ENCODE results near the gene VPS8. TPM values are rescaled to one million over a fixed set of nuclear protein-coding genes. Genes with fewer than 3 reads are reported as not detected.

VPS8 gene
- total RNA-seq, 3 donors from 2014 or later = 13.2 to 18.4 (median 17.6) TPM

- Mint-ChIP-seq H3K36me3 (ENCODE audit: insufficient read depth) (peaks cover 23% of the 10 kb centered on the region), H3K4me1 (ENCODE audit: low read depth) (no peaks in the 10 kb centered on the region), H3K27me3 (ENCODE audit: low read depth) (no peaks in the 10 kb centered on the region), H3K4me3 (no peak overlapping the region), H3K9me3 (peaks cover 59% of the 10 kb centered on the region)
- ATAC-seq = no peak
- no peak for DNase-seq
Measured at GRCh38 chr3:185057829-185058228, 245.9 kb downstream of the VPS8 start.

DNA sequence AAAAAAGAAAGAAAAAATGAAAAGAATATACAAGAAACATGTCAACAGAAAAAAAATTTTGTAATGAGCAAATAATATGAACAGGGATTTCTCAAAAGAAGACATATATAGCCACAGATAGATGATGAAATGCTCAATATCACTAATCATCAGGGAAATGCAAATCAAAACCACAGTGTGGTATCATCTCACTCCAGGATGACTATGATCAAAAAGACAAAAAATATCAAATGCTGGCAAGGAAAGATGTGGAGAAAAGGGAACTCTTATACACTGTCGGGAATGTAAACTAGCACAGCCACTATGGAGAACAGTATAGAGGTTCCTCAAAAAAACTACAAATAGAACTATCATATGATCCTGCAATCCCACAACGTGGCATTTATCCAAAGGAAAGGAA lies 246.8 kb downstream of the VPS8 start:
- ATAC-seq (no peak), DNase-seq (no peak)
- no peaks in the 10 kb centered on the region for H3K27me3 Mint-ChIP-seq (ENCODE audit: low read depth)
- H3K36me3 Mint-ChIP-seq (ENCODE audit: insufficient read depth) = peaks cover 14% of the 10 kb centered on the region
- no peak overlapping the region for H3K4me3 Mint-ChIP-seq
- peaks cover 59% of the 10 kb centered on the region for H3K9me3 Mint-ChIP-seq
- no peaks in the 10 kb centered on the region for H3K4me1 Mint-ChIP-seq (ENCODE audit: low read depth)

- Mint-ChIP-seq H3K9me3 (peaks cover 51% of the 10 kb centered on the region), H3K4me3 (no peak overlapping the region), H3K4me1 (ENCODE audit: low read depth) (no peaks in the 10 kb centered on the region), H3K36me3 (ENCODE audit: insufficient read depth) (peaks cover 5% of the 10 kb centered on the region), H3K27me3 (ENCODE audit: low read depth) (no peaks in the 10 kb centered on the region)
- ATAC-seq = no peak
- DNase-seq = no peak
Measured at GRCh38 chr3:185059766-185060165, 247.8 kb downstream of the VPS8 start.

- ATAC-seq = no peak
- H3K9me3 Mint-ChIP-seq = peaks cover 45% of the 10 kb centered on the region
- no peak overlapping the region for H3K4me3 Mint-ChIP-seq
Measured at GRCh38 chr3:185060655-185061054, 248.7 kb downstream of the VPS8 start.

DNA sequence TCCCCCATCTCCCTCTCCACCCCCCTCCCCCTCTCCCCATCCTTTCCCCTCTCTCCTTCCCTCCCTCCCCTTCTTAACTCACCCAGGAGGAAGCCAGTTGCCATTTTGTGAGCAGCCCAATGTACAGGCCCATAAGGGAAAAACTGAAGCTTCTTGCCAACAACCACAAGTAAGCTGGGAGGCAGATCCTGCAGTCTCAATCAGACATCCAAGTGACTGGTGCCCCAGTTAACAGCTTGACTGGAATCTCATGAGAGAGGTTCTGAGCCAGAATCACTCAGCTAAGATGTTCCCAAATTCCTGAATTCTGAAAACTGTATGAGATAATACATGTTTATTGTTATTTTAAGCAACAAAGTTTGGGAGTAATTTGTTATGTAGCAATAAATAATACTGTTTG lies 250.2 kb downstream of the VPS8 start:
- H3K9me3 Mint-ChIP-seq = peaks cover 35% of the 10 kb centered on the region
- no peaks in the 10 kb centered on the region for H3K27me3 Mint-ChIP-seq (ENCODE audit: low read depth)
- no peaks in the 10 kb centered on the region for H3K4me1 Mint-ChIP-seq (ENCODE audit: low read depth)
- DNase-seq (no peak), ATAC-seq (no peak)
- H3K4me3 Mint-ChIP-seq = no peak overlapping the region
- H3K36me3 Mint-ChIP-seq (ENCODE audit: insufficient read depth) = no peaks in the 10 kb centered on the region

More at GRCh38 chr3:185060655-185061054, 248.7 kb downstream of the VPS8 start:
- no peaks in the 10 kb centered on the region for H3K4me1 Mint-ChIP-seq (ENCODE audit: low read depth)
- no peaks in the 10 kb centered on the region for H3K36me3 Mint-ChIP-seq (ENCODE audit: insufficient read depth)
- no peak for DNase-seq
- no peaks in the 10 kb centered on the region for H3K27me3 Mint-ChIP-seq (ENCODE audit: low read depth)

- no peak overlapping the region for H3K4me3 Mint-ChIP-seq
- ATAC-seq = no peak
- H3K36me3 Mint-ChIP-seq (ENCODE audit: insufficient read depth) = no peaks in the 10 kb centered on the region
- no peaks in the 10 kb centered on the region for H3K27me3 Mint-ChIP-seq (ENCODE audit: low read depth)
- no peaks in the 10 kb centered on the region for H3K4me1 Mint-ChIP-seq (ENCODE audit: low read depth)
- DNase-seq = no peak
- peaks cover 24% of the 10 kb centered on the region for H3K9me3 Mint-ChIP-seq
Measured at GRCh38 chr3:185063431-185063830, 251.5 kb downstream of the VPS8 start.

DNA sequence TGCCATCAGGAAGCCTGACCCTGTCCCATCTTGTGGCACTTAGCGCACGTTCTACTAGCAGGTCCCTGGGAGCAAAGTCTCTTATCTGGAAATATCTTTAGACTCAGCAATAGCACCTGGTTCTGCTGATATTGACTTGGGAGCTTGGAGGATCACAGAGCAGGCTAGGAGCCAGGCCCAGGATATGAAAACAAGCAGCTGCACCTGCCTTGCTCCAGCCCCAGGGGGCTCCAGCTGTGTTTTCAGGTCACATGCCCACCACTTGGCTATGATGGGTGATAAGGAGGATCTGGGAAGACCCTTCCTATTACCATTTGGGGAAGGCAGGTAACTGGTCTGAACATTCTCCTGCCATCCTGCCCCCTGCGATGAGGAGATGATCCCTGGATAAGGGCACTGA lies 253.1 kb downstream of the VPS8 start:
- H3K4me3 Mint-ChIP-seq = no peak overlapping the region
- ATAC-seq = no peak

DNA sequence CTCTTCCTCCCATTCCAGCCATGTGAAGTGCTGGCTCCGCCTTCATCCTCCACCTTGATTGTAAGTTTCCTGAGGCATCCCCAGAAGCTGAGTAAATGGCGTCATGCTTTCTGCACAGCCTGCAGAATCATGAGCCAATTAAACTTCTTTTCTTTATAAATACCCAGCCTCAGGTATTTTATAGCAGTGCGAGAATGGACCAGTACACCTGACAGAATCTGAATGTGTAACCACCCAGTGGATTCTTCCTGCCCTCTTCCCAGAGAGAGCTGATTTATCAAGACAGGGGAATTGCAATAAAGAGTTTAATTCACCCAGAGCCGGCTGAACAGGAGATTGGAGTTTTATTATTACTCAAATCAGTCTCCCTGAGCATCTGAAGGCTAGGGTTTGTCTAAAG lies 254.3 kb downstream of the VPS8 start:
- H3K9me3 Mint-ChIP-seq = peaks cover 6% of the 10 kb centered on the region
- H3K4me3 Mint-ChIP-seq = no peak overlapping the region
- no peaks in the 10 kb centered on the region for H3K36me3 Mint-ChIP-seq (ENCODE audit: insufficient read depth)

More for the DNA sequence above, 253.1 kb downstream of the VPS8 start:
- Mint-ChIP-seq H3K36me3 (ENCODE audit: insufficient read depth) (no peaks in the 10 kb centered on the region), H3K27me3 (ENCODE audit: low read depth) (no peaks in the 10 kb centered on the region), H3K4me1 (ENCODE audit: low read depth) (no peaks in the 10 kb centered on the region), H3K9me3 (peaks cover 11% of the 10 kb centered on the region)
- DNase-seq = no peak

GRCh38 chr3:185067173-185067572 lies 255.2 kb downstream of the VPS8 start:
- Mint-ChIP-seq H3K4me3 (no peak overlapping the region), H3K36me3 (ENCODE audit: insufficient read depth) (no peaks in the 10 kb centered on the region), H3K9me3 (no peaks in the 10 kb centered on the region), H3K27me3 (ENCODE audit: low read depth) (no peaks in the 10 kb centered on the region), H3K4me1 (ENCODE audit: low read depth) (no peaks in the 10 kb centered on the region)
- DNase-seq = no peak
- ATAC-seq = no peak

More for the DNA sequence above, 254.3 kb downstream of the VPS8 start:
- H3K4me1 Mint-ChIP-seq (ENCODE audit: low read depth) = no peaks in the 10 kb centered on the region
- DNase-seq = no peak
- no peaks in the 10 kb centered on the region for H3K27me3 Mint-ChIP-seq (ENCODE audit: low read depth)
- no peak for ATAC-seq

GRCh38 chr3:185069037-185070030 lies 257.4 kb downstream of the VPS8 start:
- H3K4me3 Mint-ChIP-seq = no peak overlapping the region
- ATAC-seq (no peak), DNase-seq (no peak)
- H3K4me1 Mint-ChIP-seq (ENCODE audit: low read depth) = no peaks in the 10 kb centered on the region
- no peaks in the 10 kb centered on the region for H3K9me3 Mint-ChIP-seq
- no peaks in the 10 kb centered on the region for H3K27me3 Mint-ChIP-seq (ENCODE audit: low read depth)
- no peaks in the 10 kb centered on the region for H3K36me3 Mint-ChIP-seq (ENCODE audit: insufficient read depth)

DNA sequence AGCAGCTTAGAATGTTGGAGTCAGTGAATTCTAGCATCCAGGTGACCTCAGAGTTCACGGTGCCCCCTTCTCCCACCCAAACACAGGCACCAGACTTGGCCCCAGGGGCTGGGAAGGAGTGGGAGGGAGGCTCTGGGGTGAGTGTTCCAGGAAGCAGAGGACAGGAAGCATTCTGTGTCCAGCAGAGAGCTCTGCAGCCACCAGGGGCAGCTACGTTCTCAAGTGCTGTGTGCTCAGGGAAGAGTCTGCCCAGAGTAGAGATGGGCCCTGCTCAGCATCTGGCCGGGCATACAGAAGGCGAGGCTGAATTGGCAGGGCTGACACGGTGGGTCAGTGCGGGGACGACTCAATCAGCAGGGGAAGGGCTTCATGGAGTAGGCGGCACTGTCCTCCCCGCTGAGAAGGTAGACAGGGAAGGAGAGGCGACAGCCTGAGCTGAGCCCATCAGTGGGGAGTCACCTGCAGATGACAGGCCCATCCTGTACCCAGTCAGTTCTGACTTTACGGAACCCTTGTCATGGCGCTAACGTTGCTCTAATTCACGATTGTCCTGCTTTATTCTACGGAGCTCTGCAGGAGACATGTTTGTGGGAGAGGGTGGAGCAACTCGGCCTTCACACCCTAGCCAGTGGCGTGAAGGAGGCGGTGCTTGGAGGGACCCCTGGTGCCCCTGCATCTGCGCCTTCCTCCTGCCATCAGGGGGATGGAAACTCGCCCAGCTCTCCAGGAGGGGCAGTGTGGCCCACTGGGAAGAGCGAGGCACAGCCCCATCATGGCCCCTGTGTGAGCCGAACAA lies 258.7 kb downstream of the VPS8 start:
- Mint-ChIP-seq H3K4me3 (no peak overlapping the region), H3K4me1 (ENCODE audit: low read depth) (no peaks in the 10 kb centered on the region), H3K9me3 (no peaks in the 10 kb centered on the region), H3K27me3 (ENCODE audit: low read depth) (peaks cover 2% of the 10 kb centered on the region), H3K36me3 (ENCODE audit: insufficient read depth) (no peaks in the 10 kb centered on the region)
- DNase-seq = no peak
- no peak for ATAC-seq

DNA sequence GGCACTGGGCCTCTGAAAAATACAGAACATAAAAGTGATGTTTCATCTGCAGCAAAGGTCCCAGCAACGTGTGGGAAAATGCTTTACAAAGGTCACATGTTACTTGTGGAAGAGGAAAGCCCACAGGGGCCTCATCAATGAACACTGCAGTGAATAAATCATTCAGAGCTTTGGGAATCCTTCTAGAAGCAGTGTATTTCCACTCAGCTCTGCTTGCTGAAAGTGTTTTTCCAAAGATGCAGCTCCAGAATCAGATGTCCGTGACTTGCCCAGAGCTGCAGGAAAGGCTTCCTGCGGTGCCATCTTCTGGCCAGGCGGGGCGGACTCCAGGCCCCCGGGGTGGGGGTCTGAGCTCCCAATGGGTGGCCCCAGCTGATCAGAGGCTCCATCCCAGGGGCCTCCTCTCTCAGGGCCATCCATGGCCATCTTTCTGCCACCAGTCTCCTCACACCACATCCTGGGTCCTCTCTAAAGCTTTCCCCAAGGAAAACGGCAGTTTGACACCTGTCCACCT lies 259.4 kb downstream of the VPS8 start:
- Mint-ChIP-seq H3K27me3 (ENCODE audit: low read depth) (peaks cover 6% of the 10 kb centered on the region), H3K4me3 (no peak overlapping the region), H3K36me3 (ENCODE audit: insufficient read depth) (no peaks in the 10 kb centered on the region), H3K4me1 (ENCODE audit: low read depth) (no peaks in the 10 kb centered on the region), H3K9me3 (no peaks in the 10 kb centered on the region)
- no peak for ATAC-seq
- DNase-seq = no peak

- H3K4me3 Mint-ChIP-seq = no peak overlapping the region
- H3K36me3 Mint-ChIP-seq (ENCODE audit: insufficient read depth) = no peaks in the 10 kb centered on the region
- ATAC-seq (no peak), DNase-seq (no peak)
- H3K9me3 Mint-ChIP-seq = no peaks in the 10 kb centered on the region
- H3K4me1 Mint-ChIP-seq (ENCODE audit: low read depth) = no peaks in the 10 kb centered on the region
- peaks cover 6% of the 10 kb centered on the region for H3K27me3 Mint-ChIP-seq (ENCODE audit: low read depth)
Measured at GRCh38 chr3:185075547-185075946, 263.6 kb downstream of the VPS8 start.

GRCh38 chr3:185076219-185076618 lies 264.3 kb downstream of the VPS8 start:
- H3K4me1 Mint-ChIP-seq (ENCODE audit: low read depth) = no peaks in the 10 kb centered on the region

More at GRCh38 chr3:185076219-185076618, 264.3 kb downstream of the VPS8 start:
- Mint-ChIP-seq H3K9me3 (no peaks in the 10 kb centered on the region), H3K27me3 (ENCODE audit: low read depth) (peaks cover 10% of the 10 kb centered on the region), H3K4me3 (no peak overlapping the region), H3K36me3 (ENCODE audit: insufficient read depth) (no peaks in the 10 kb centered on the region)
- DNase-seq (no peak), ATAC-seq (no peak)

Data from activated T-cell treated with anti-CD3 and anti-CD28 coated beads, Interleukin-2, amount 50 U/mL, for 4 hours (primary cell).